Activated B cell treated with CpG ODN at 0.5 μM for 24 hours (primary cell): ENCODE measurements around the gene SHISAL2A. TPM values are rescaled to one million over a fixed set of nuclear protein-coding genes. Genes with fewer than 3 reads are reported as not detected.
"Not testable (repeated sequence)": the region's sequence is repeated elsewhere in the genome, so short reads cannot be mapped to it uniquely, and the experiment has no call there.

Experiments
- ATAC-seq: fragments of 200-7000 bp; cut with Tn5 transposase; one replicate; pipeline ENCODE4 v1.10.0; 2021; ENCODE audit warnings: low read depth, mild to moderate bottlenecking, moderate library complexity
- CTCF ChIA-PET: fragments of 350-600 bp; sonication (Branson Sonifier 250); formaldehyde crosslinking; loops from one replicate; lab custom pipeline; 2021; ENCODE audit warnings: antibody characterized with exemption; lab: Charles Lee
- POLR2A ChIA-PET: fragments of 350-600 bp; sonication (Branson Sonifier 250); formaldehyde crosslinking; loops from one replicate; lab custom pipeline; 2021; ENCODE audit warnings: antibody characterized with exemption; lab: Charles Lee
- DNase-seq: peaks from one replicate; pipeline ENCODE4 v3.0.0; 2022
- H3K27ac Mint-ChIP-seq: one replicate; pipeline ENCODE4 v1.8.0; 2020; ENCODE audit warnings: mixed read lengths
- H3K27me3 Mint-ChIP-seq: one replicate; pipeline ENCODE4 v1.8.0; 2021; ENCODE audit warnings: mixed read lengths
- H3K36me3 Mint-ChIP-seq: one replicate; pipeline ENCODE4 v1.8.0; 2021; ENCODE audit warnings: low read depth, mixed read lengths
- H3K4me1 Mint-ChIP-seq: one replicate; pipeline ENCODE4 v1.8.0; 2021; ENCODE audit warnings: mixed read lengths
- H3K4me3 Mint-ChIP-seq: one replicate; pipeline ENCODE4 v1.8.0; 2020; ENCODE audit warnings: mild to moderate bottlenecking, mixed read lengths
- H3K9me3 Mint-ChIP-seq: one replicate; pipeline ENCODE4 v1.8.0; 2020; ENCODE audit warnings: mixed read lengths
- CTCF ChIP-seq: fragments of 200-600 bp; IDR thresholded peaks from one replicate; pipeline ENCODE4 v1.8.0; 2022; ENCODE audit warnings: antibody characterized with exemption, mild to moderate bottlenecking
- intact Hi-C: fragments of 100-400 bp; cut with micrococcal nuclease; formaldehyde crosslinking; loops from one replicate; pipeline ENCODE4 v1.15.1; 2024
- total RNA-seq: library from RNA; stranded (reverse); gene quantifications from 2 replicates; pipeline ENCODE4 v1.2.3, GENCODE V29; 2022

The SHISAL2A gene
- total RNA-seq, 1 donor from 2014 or later = 44.2 TPM

DNA sequence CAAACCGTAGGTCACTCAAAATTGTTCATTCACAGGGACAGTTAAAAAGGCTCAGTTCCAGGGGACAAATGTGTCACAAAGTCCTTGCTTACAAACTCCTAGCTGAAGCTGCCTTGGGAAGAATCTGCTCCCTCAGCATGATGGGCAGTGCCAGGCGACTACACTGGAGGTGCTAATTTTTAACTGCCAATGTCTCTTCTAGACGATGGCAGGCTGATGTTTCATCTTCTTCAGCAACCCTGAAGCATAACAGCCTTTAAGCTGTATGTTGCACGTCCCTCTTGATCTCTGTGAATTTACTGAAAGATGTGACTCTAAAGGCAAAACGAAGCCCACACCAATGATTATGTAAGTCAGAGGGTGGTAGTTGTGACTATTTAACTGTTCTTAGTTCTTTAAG, 53.9 kb downstream of the SHISAL2A start:
- Mint-ChIP-seq H3K4me3 (no peak overlapping the region), H3K4me1 (peaks cover 27% of the 10 kb centered on the region), H3K9me3 (no peaks in the 10 kb centered on the region), H3K27ac (peak overlapping the region; percentile 73), H3K27me3 (no peaks in the 10 kb centered on the region), H3K36me3 (peaks cover 45% of the 10 kb centered on the region)
- intact Hi-C loops = loop anchor here (1.0 to 10.0 kb wide), 9 partner anchors 28 to 560 kb away; partner anchors contain the start of genes CC2D1B, ORC1, PRPF38A and ZFYVE9
- DNase-seq (no peak), ATAC-seq (no peak)
- ChIA-PET CTCF (interaction anchor here (0.7 to 3.6 kb wide), 10 partner anchors 45 to 322 kb away, joined by 3 to 11 read pairs (median 4); partner anchors contain the start of genes CC2D1B, ORC1, PRPF38A and SHISAL2A), POLR2A (interaction anchor here (0.7 to 3.4 kb wide), 8 partner anchors 16 to 632 kb away, joined by 3 to 26 read pairs (median 4); partner anchors contain the start of genes SHISAL2A, TUT4 and TXNDC12)
- TF ChIP-seq CTCF = no peak

DNA sequence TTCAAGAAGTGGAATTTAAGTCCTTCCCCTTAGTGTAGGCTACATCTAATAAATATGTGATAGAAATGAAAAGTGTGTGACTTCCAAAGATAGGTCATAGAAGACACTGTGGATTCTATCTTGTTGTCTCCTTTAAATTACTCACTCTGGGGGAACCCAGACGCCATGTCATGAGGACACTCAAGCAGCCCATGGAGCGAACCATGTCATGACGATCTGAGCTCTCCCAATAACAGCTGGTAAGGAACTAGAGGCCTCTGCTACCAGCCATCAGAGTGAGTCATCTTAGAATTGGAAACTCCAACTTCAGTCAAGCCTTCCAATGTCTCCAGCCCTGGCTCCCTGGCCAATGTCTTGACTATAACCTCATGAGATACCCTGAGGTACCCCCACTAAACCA, 58.9 kb downstream of the SHISAL2A start:
- Mint-ChIP-seq H3K27me3 (no peaks in the 10 kb centered on the region), H3K9me3 (no peaks in the 10 kb centered on the region), H3K4me1 (peaks cover 9% of the 10 kb centered on the region), H3K4me3 (no peak overlapping the region), H3K36me3 (peaks cover 37% of the 10 kb centered on the region), H3K27ac (no peak overlapping the region)
- ChIA-PET POLR2A (no interaction called here), CTCF (no interaction called here)
- no peak for ATAC-seq
- DNase-seq = no peak
- intact Hi-C loops = no loop called here
- TF ChIP-seq CTCF = no peak

- TF ChIP-seq CTCF = no peak
- Mint-ChIP-seq H3K9me3 (no peaks in the 10 kb centered on the region), H3K4me1 (peaks cover 12% of the 10 kb centered on the region), H3K27ac (no peak overlapping the region), H3K36me3 (peaks cover 29% of the 10 kb centered on the region), H3K4me3 (no peak overlapping the region), H3K27me3 (no peaks in the 10 kb centered on the region)
- DNase-seq (no peak), ATAC-seq (no peak)
- CTCF ChIA-PET = no interaction called here
- intact Hi-C loops = no loop called here
- POLR2A ChIA-PET = no interaction called here
These were observed 59.7 kb downstream of the SHISAL2A start for GRCh38 chr1:52692697-52693096.

DNA sequence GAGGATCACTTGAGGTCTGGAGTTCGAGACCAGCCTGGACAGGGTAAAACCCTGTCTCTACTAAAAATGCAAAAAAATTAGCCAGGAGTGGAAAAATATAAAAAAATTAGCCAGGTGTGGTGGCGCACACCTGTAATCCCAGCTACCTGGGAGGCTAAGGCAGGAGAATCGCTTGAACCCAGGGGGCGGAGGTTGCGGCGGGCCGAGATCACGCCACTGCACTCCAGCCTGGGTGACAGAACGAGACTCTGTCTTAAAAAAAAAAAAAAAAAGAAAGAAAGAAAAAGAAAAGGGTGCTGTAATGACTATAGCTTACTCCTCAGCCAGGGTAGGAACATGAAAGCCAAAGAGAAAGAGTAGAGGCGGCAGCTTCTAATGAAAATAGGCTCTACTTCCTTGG, 60.4 kb downstream of the SHISAL2A start:
- H3K27ac Mint-ChIP-seq, H3K27me3 Mint-ChIP-seq, H3K9me3 Mint-ChIP-seq, POLR2A ChIA-PET, H3K4me3 Mint-ChIP-seq, DNase-seq, ATAC-seq, CTCF ChIA-PET, intact Hi-C loops: not testable (repeated sequence)
- peaks cover 16% of the 10 kb centered on the region for H3K4me1 Mint-ChIP-seq
- peaks cover 27% of the 10 kb centered on the region for H3K36me3 Mint-ChIP-seq

DNA sequence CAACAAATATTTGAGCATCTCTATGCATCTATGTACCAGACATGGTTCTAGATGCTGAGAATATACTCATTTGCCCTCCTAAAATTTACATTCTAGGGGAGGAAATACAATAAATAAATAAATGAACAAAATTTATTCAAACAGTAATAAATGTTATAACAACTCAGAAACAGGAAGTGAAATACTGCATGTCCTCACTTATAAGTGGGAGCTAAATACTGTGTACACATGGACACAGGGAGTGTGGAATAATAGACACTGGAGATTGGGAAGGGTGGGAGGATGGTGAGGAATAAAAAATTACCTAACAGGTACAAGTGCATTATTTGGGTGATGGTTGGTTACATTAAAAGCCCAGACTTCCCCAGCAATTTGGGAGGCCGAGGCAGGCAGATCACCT, 60.9 kb downstream of the SHISAL2A start:
- peaks cover 21% of the 10 kb centered on the region for H3K4me1 Mint-ChIP-seq
- H3K27me3 Mint-ChIP-seq = no peaks in the 10 kb centered on the region
- CTCF ChIA-PET = no interaction called here
- H3K4me3 Mint-ChIP-seq = no peak overlapping the region
- TF ChIP-seq CTCF = no peak
- H3K36me3 Mint-ChIP-seq = peaks cover 25% of the 10 kb centered on the region
- intact Hi-C loops = no loop called here
- ATAC-seq (no peak), DNase-seq (no peak)
- no peaks in the 10 kb centered on the region for H3K9me3 Mint-ChIP-seq
- POLR2A ChIA-PET = no interaction called here
- no peak overlapping the region for H3K27ac Mint-ChIP-seq

DNA sequence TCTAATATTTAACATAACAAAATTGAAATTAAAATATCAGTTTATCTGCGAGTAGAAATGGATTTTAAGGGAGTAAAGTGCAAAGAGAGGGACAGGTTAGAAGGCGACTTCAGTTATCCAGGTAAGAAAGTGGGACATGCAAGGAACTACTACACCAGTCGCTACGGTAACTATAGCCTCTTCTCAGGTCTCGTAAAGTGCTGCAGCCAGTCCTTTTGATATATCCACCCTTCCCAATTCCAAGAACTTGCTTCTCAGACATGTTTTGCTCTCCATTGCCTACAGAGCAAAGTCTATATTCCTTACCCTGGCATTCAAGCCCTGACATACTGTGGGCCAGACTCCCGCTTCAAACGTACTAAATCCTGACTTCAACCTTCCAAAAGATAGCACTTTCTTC, 62.7 kb downstream of the SHISAL2A start:
- ATAC-seq (no peak), DNase-seq (no peak)
- peaks cover 21% of the 10 kb centered on the region for H3K36me3 Mint-ChIP-seq
- H3K27me3 Mint-ChIP-seq = no peaks in the 10 kb centered on the region
- H3K27ac Mint-ChIP-seq = no peak overlapping the region
- H3K9me3 Mint-ChIP-seq = no peaks in the 10 kb centered on the region
- TF ChIP-seq CTCF = no peak
- no peak overlapping the region for H3K4me3 Mint-ChIP-seq
- intact Hi-C loops = no loop called here
- POLR2A ChIA-PET = interaction anchor here (0.6 to 0.7 kb wide), 2 partner anchors 8 to 539 kb away, joined by 6 to 7 read pairs; no protein-coding TSS in a partner anchor
- H3K4me1 Mint-ChIP-seq = peaks cover 22% of the 10 kb centered on the region
- CTCF ChIA-PET = no interaction called here
